UCSD-AML1 (cell line): ENCODE measurements around the gene VPS33B.
A peak's percentile ranks its signal among the peaks of the same experiment; 100 is the strongest.

Experiments used
- DNase-seq: peaks from one replicate; lab custom pipeline; 2025; ENCODE audit not compliant: unreplicated experiment; lab: John Stamatoyannopoulos, UW

The VPS33B gene

GRCh38 chr15:90982135-90982534, 40.3 kb downstream of the VPS33B start:
- no peak for DNase-seq

- no peak for DNase-seq
Observed at GRCh38 chr15:90981681-90982080, 40.7 kb downstream of the VPS33B start.

- DNase-seq = no peak
Observed at GRCh38 chr15:90979582-90979981, 42.8 kb downstream of the VPS33B start.

- DNase-seq = no peak
Observed at GRCh38 chr15:90974216-90974615, 48.2 kb downstream of the VPS33B start.

- no peak for DNase-seq
Observed at GRCh38 chr15:90972133-90972532, 50.3 kb downstream of the VPS33B start.

- DNase-seq = no peak
Observed at GRCh38 chr15:90970274-90970673, 52.1 kb downstream of the VPS33B start.

GRCh38 chr15:90968434-90968833, 54.0 kb downstream of the VPS33B start:
- no peak for DNase-seq

GRCh38 chr15:90967206-90967605, 55.2 kb downstream of the VPS33B start:
- DNase-seq = no peak

- no peak for DNase-seq
Observed at GRCh38 chr15:90966262-90966661, 56.1 kb downstream of the VPS33B start.

GRCh38 chr15:90962021-90962420, 60.4 kb downstream of the VPS33B start:
- no peak for DNase-seq

GRCh38 chr15:90960298-90961091, 61.9 kb downstream of the VPS33B start:
- DNase-seq = no peak

- no peak for DNase-seq
Observed at GRCh38 chr15:90959894-90960293, 62.5 kb downstream of the VPS33B start.

- DNase-seq = no peak
Observed at GRCh38 chr15:90959028-90959595, 63.3 kb downstream of the VPS33B start.

GRCh38 chr15:90957791-90958190, 64.6 kb downstream of the VPS33B start:
- DNase-seq = no peak

GRCh38 chr15:90957031-90957790, 65.2 kb downstream of the VPS33B start:
- no peak for DNase-seq

- no peak for DNase-seq
Observed at GRCh38 chr15:90956274-90957030, 65.9 kb downstream of the VPS33B start.

GRCh38 chr15:90955624-90956273, 66.6 kb downstream of the VPS33B start:
- no peak for DNase-seq

- peak; percentile 91 for DNase-seq
Observed at GRCh38 chr15:90954712-90955623, 67.4 kb downstream of the VPS33B start, which contains the start of gene RCCD1. TSS of gene RCCD1 (plus strand) at chr15:90954884. CDS start at chr15:90956735, 1,851 bp downstream.

GRCh38 chr15:90953947-90954711, 68.3 kb downstream of the VPS33B start:
- no peak for DNase-seq
